Loucy (cell line): ENCODE results near the gene SPEG.

Experiments used
- H2AFZ ChIP-seq: fragments of 200-600 bp; sonication (generic); 2 replicates; pipeline ENCODE4 v1.6.0; 2016; ENCODE audit warnings: antibody characterized with exemption, mild to moderate bottlenecking, low read length, moderate library complexity
- H3F3A ChIP-seq: fragments of 200-600 bp; 2 replicates; pipeline ENCODE4 v1.6.0; 2016; ENCODE audit warnings: antibody characterized with exemption, low read depth, mild to moderate bottlenecking
- H3K27me3 ChIP-seq: fragments of 200-600 bp; sonication (generic); 2 replicates; pipeline ENCODE4 v1.6.1; 2014; ENCODE audit warnings: low read length, mild to moderate bottlenecking; ENCODE audit not compliant: insufficient read depth, poor library complexity, severe bottlenecking
- H3K36me3 ChIP-seq: fragments of 200-600 bp; sonication (generic); 2 replicates; pipeline ENCODE4 v1.6.1; 2016; ENCODE audit warnings: low read length; ENCODE audit not compliant: insufficient read depth
- H3K4me1 ChIP-seq: fragments of 200-600 bp; sonication (generic); 2 replicates; pipeline ENCODE4 v1.5.1; 2014; ENCODE audit warnings: low read length, mild to moderate bottlenecking; ENCODE audit not compliant: insufficient read depth, poor library complexity, severe bottlenecking
- H3K4me2 ChIP-seq: fragments of 200-600 bp; sonication (generic); 2 replicates; pipeline ENCODE4 v1.6.0; 2014; ENCODE audit warnings: antibody characterized with exemption, low read length, low read depth, mild to moderate bottlenecking; ENCODE audit not compliant: poor library complexity, severe bottlenecking
- H3K4me3 ChIP-seq: fragments of 200-600 bp; sonication (generic); 2 replicates; pipeline ENCODE4 v1.5.1; 2014; ENCODE audit warnings: low read length, mild to moderate bottlenecking, mixed read lengths; ENCODE audit not compliant: poor library complexity, severe bottlenecking
- H3K79me2 ChIP-seq: fragments of 200-600 bp; sonication (generic); 2 replicates; pipeline ENCODE4 v1.6.1; 2014; ENCODE audit warnings: low read length; ENCODE audit not compliant: insufficient read depth
- H3K9ac ChIP-seq: fragments of 200-600 bp; sonication (generic); 2 replicates; pipeline ENCODE4 v1.6.0; 2014; ENCODE audit warnings: mild to moderate bottlenecking, low read depth, low read length, moderate library complexity; ENCODE audit not compliant: poor library complexity, severe bottlenecking
- H3K9me2 ChIP-seq: fragments of 200-600 bp; sonication (generic); replicated peaks from 2 replicates; pipeline ENCODE4 v1.6.1; 2016; ENCODE audit warnings: low read depth, low read length, mixed read lengths
- H3K9me3 ChIP-seq: fragments of 200-600 bp; sonication (generic); 2 replicates; pipeline ENCODE4 v1.6.1; 2014; ENCODE audit warnings: mild to moderate bottlenecking, antibody characterized with exemption, low read length, low read depth; ENCODE audit not compliant: insufficient read depth
- H4K20me1 ChIP-seq: fragments of 200-600 bp; sonication (generic); 2 replicates; pipeline ENCODE4 v1.6.0; 2014; ENCODE audit warnings: antibody characterized with exemption, low read length, mild to moderate bottlenecking; ENCODE audit not compliant: insufficient read depth, poor library complexity, severe bottlenecking
- CTCF ChIP-seq: fragments of 200-600 bp; sonication (generic); conservative IDR thresholded peaks from 2 replicates; pipeline ENCODE4 v1.5.1; 2014; ENCODE audit warnings: mild to moderate bottlenecking, antibody characterized with exemption, low read length
- EZH2phosphoT487 ChIP-seq: fragments of 200-600 bp; IDR thresholded peaks from 2 replicates; pipeline ENCODE4 v1.6.1; 2018; ENCODE audit warnings: antibody characterized with exemption, mild to moderate bottlenecking, moderate library complexity, borderline replicate concordance

Gene SPEG

GRCh38 chr2:219491278-219491963, 56.8 kb downstream of the SPEG start:
- Histone ChIP-seq H3K4me2 (no peak overlapping the region), H3K27me3 (no peaks in the 10 kb centered on the region), H3K36me3 (no peaks in the 10 kb centered on the region), H3K4me1 (peaks cover 4% of the 10 kb centered on the region), H3K79me2 (no peaks in the 10 kb centered on the region), H2AFZ (no peak overlapping the region), H3K9me2 (no peaks in the 10 kb centered on the region), H3K4me3 (no peak overlapping the region), H4K20me1 (no peaks in the 10 kb centered on the region), H3K9ac (no peak overlapping the region), H3F3A (no peaks in the 10 kb centered on the region), H3K9me3 (no peaks in the 10 kb centered on the region)
- no peak for TF ChIP-seq CTCF
- no peak for TF ChIP-seq EZH2phosphoT487

GRCh38 chr2:219492575-219492974, 57.9 kb downstream of the SPEG start:
- Histone ChIP-seq H3K4me2 (no peak overlapping the region), H2AFZ (no peak overlapping the region), H3K9me3 (no peaks in the 10 kb centered on the region), H3K79me2 (no peaks in the 10 kb centered on the region), H3K9me2 (no peaks in the 10 kb centered on the region), H3K36me3 (no peaks in the 10 kb centered on the region), H3K9ac (no peak overlapping the region), H3F3A (no peaks in the 10 kb centered on the region), H3K27me3 (no peaks in the 10 kb centered on the region), H4K20me1 (no peaks in the 10 kb centered on the region), H3K4me3 (no peak overlapping the region), H3K4me1 (peaks cover 4% of the 10 kb centered on the region)
- TF ChIP-seq CTCF (no peak), EZH2phosphoT487 (no peak)

DNA sequence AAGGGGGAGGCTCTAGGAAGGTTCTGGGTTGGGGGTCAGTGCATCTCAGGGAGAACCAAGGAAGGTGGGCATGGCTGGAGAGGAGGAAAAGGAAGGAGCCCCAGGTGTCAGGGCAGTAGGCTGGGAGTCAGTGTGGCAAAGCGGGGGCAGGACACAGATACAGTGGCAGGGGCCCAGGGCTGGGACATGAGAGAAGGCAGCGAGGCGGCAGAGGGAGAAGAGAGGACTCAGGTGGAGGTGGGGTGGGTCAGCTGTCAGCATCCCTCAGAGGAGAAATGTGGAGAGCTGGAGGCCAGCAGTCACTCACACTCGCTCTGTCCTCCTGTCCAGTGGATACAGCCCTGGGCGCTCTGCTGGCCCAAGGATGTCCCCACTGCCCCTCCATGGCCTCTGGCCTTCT, 58.4 kb downstream of the SPEG start:
- TF ChIP-seq EZH2phosphoT487 (no peak), CTCF (no peak)
- Histone ChIP-seq H3K9me3 (no peaks in the 10 kb centered on the region), H3K27me3 (no peaks in the 10 kb centered on the region), H3K4me1 (peaks cover 7% of the 10 kb centered on the region), H3K9ac (no peak overlapping the region), H3K4me2 (no peak overlapping the region), H3K4me3 (no peak overlapping the region), H3F3A (no peaks in the 10 kb centered on the region), H2AFZ (no peak overlapping the region), H4K20me1 (no peaks in the 10 kb centered on the region), H3K9me2 (no peaks in the 10 kb centered on the region), H3K79me2 (no peaks in the 10 kb centered on the region), H3K36me3 (no peaks in the 10 kb centered on the region)
